K562 (cell line): ENCODE results near the gene TECPR1. TPM values are rescaled to one million over a fixed set of nuclear protein-coding genes. Genes with fewer than 3 reads are reported as not detected.

ENCODE experiments used
- ATAC-seq: fragments of 200-7000 bp; cut with Tn5 transposase; 3 replicates; pipeline ENCODE4 v1.9.1; 2020; ENCODE audit warnings: moderate library complexity
- BruUV-seq: library from RNA; stranded (reverse); fragments of 400-500 nt; replicated peaks from 2 replicates; lab custom pipeline; 2021; lab: Mats Ljungman, UMichigan
- CTCF ChIA-PET: fragments of 300-600 bp; formaldehyde crosslinking; extraction: SDS; loops from one replicate; lab custom pipeline; 2021; ENCODE audit warnings: low intra/inter-chr PET ratio; lab: Yijun Ruan, JAX
- POLR2A ChIA-PET: fragments of 300-600, 350-650 bp; sonication (Branson Sonifier 250); formaldehyde crosslinking; extraction: SDS; loops from one replicate; lab custom pipeline; 2021; ENCODE audit warnings: antibody characterized with exemption, inconsistent platforms; lab: Yijun Ruan, JAX
- DNase-seq, 4 experiments: peaks; one replicate each; pipeline versions ENCODE4 v3.0.0 to v3.0.0-alpha.2; 2011 to 2018; ENCODE audit warnings: low spot score in 3 of 4, mixed read lengths in 3 of 4; ENCODE audit errors: extremely low read depth in 1 of 4
- FAIRE-seq: peaks from 2 replicates; lab custom pipeline; 2011; peaks lifted over from hg19 to GRCh38; lab: Jason Lieb, UNC
- H2AFZ ChIP-seq: 2 replicates; pipeline ENCODE4 v1.6.0; 2011; ENCODE audit warnings: low read depth, low read length, control low read depth, inconsistent platforms
- H3K27ac ChIP-seq: fragments of 200-600 bp; 3 replicates; pipeline ENCODE4 v1.8.0; 2011; ENCODE audit warnings: low read depth, mild to moderate bottlenecking, control low read depth, inconsistent platforms, low read length, moderate library complexity, mixed read lengths; ENCODE audit errors: extremely low read depth
- H3K27me3 ChIP-seq, 2 experiments: fragments of 300-600 bp in 1 of 2; 2 replicates in 1 of 2; 3 replicates in 1 of 2; pipeline versions ENCODE4 v1.6.0 to v1.8.0; 2011; ENCODE audit warnings: inconsistent platforms in 2 of 2, low read length in 2 of 2, mild to moderate bottlenecking in 1 of 2, mixed read lengths in 1 of 2, moderate library complexity in 1 of 2; ENCODE audit not compliant: control insufficient read depth in 2 of 2, insufficient read depth in 2 of 2
- H3K36me3 ChIP-seq: fragments of 300-600 bp; 3 replicates; pipeline ENCODE4 v1.8.0; 2011; ENCODE audit warnings: mild to moderate bottlenecking, low read length, inconsistent platforms; ENCODE audit not compliant: control insufficient read depth, insufficient read depth
- H3K4me1 ChIP-seq, 2 experiments: fragments of 200-600 bp in 1 of 2; replicated peaks in 1 of 2; 2 replicates in 1 of 2; 3 replicates in 1 of 2; pipeline versions ENCODE4 v1.5.1 to v1.8.0; 2011; ENCODE audit warnings: inconsistent platforms in 2 of 2, low read length in 2 of 2, mild to moderate bottlenecking in 1 of 2, mixed read lengths in 1 of 2, moderate library complexity in 1 of 2; ENCODE audit not compliant: control insufficient read depth in 2 of 2, insufficient read depth in 2 of 2
- H3K4me2 ChIP-seq: 2 replicates; pipeline ENCODE4 v1.6.1; 2011; ENCODE audit warnings: low read length, control low read depth, inconsistent platforms, mixed read lengths; ENCODE audit not compliant: insufficient read depth
- H3K4me3 ChIP-seq: fragments of 200-600 bp; sonication (generic), shearing (Covaris generic); 2 replicates; pipeline ENCODE4 v1.5.1; 2016; ENCODE audit warnings: control low read depth, inconsistent platforms
- H3K79me2 ChIP-seq: fragments of 200-600 bp; 3 replicates; pipeline ENCODE4 v1.8.0; 2011; ENCODE audit warnings: low read length, inconsistent platforms; ENCODE audit not compliant: control insufficient read depth, insufficient read depth
- H3K9ac ChIP-seq, 2 experiments: 2 replicates each; pipeline versions ENCODE4 v1.6.0 to v1.6.1; 2011; ENCODE audit warnings: low read depth in 2 of 2, low read length in 2 of 2, control low read depth in 1 of 2, inconsistent platforms in 1 of 2, mild to moderate bottlenecking in 1 of 2, mixed read lengths in 1 of 2; ENCODE audit not compliant: insufficient read depth in 1 of 2
- H3K9me1 ChIP-seq: one replicate; pipeline ENCODE4 v1.6.0; 2011; ENCODE audit warnings: inconsistent platforms, mild to moderate bottlenecking, low read length, moderate library complexity; ENCODE audit not compliant: control insufficient read depth, insufficient read depth
- H3K9me3 ChIP-seq: replicated peaks from 2 replicates; pipeline ENCODE4 v1.5.1; 2011; ENCODE audit warnings: low read depth, low read length, inconsistent platforms; ENCODE audit not compliant: control insufficient read depth, insufficient read depth
- H4K20me1 ChIP-seq: replicated peaks from 2 replicates; pipeline ENCODE4 v1.6.1; 2011; ENCODE audit warnings: low read length, inconsistent platforms, mixed read lengths; ENCODE audit not compliant: control insufficient read depth, insufficient read depth
- BRF1 ChIP-seq: IDR thresholded peaks from 3 replicates; pipeline ENCODE4 v1.6.1; 2011; ENCODE audit warnings: borderline replicate concordance, mild to moderate bottlenecking; ENCODE audit not compliant: insufficient read length; ENCODE audit errors: extremely low read depth
- ILF3 ChIP-seq: fragments of 450-650 bp; IDR thresholded peaks from 2 replicates; pipeline ENCODE4 v1.6.1; 2018; ENCODE audit warnings: antibody characterized with exemption, mild to moderate bottlenecking, moderate library complexity, borderline replicate concordance
- TAL1 ChIP-seq: fragments of 450-650 bp; IDR thresholded peaks from 2 replicates; pipeline ENCODE4 v1.6.1; 2016; ENCODE audit warnings: mild to moderate bottlenecking
- ZNF274 ChIP-seq: IDR thresholded peaks from 2 replicates; pipeline ENCODE4 v1.6.1; 2011; ENCODE audit warnings: low read depth, mild to moderate bottlenecking, low read length, moderate library complexity, borderline replicate concordance
- ZNF561 ChIP-seq: fragments of 450-650 bp; formaldehyde crosslinking; conservative IDR thresholded peaks from 2 replicates; pipeline ENCODE4 v1.4.0; 2020; ENCODE audit warnings: mild to moderate bottlenecking, moderate library complexity
- ZNF586 ChIP-seq: fragments of 450-650 bp; formaldehyde crosslinking; conservative IDR thresholded peaks from 2 replicates; pipeline ENCODE4 v1.4.0; 2020; ENCODE audit warnings: mild to moderate bottlenecking, moderate library complexity
- ZNF75A ChIP-seq: fragments of 450-650 bp; formaldehyde crosslinking; IDR thresholded peaks from 2 replicates; pipeline ENCODE4 v1.4.0; 2020; ENCODE audit warnings: mild to moderate bottlenecking
- WGBS: fragments of 100-300 bp; shearing (Covaris generic); methylation state at CpG from one replicate; pipeline ENCODE4 v1.1.6; 2016; ENCODE audit warnings: low coverage, mixed read lengths; ENCODE audit not compliant: insufficient coverage; ENCODE audit errors: missing lambda C conversion rate; 5-methylcytosine and 5-hydroxymethylcytosine counted together
- in situ Hi-C: fragments of 300-500 bp; cut with MboI; formaldehyde crosslinking; loops from 4 replicates; pipeline ENCODE4 v1.15.0; 2018; ENCODE audit warnings: inconsistent platforms, mixed read lengths
- intact Hi-C: fragments of 100-400 bp; cut with micrococcal nuclease; formaldehyde crosslinking; loops from 2 replicates; pipeline ENCODE4 v1.14.2; 2022
- polyA plus RNA-seq, 8 experiments: library from polyadenylated mRNA; depleted of rRNA in 4 of 8; stranded (reverse) in 5 of 8; unstranded in 3 of 8; fragments of >200 nt; fragmentation: Nextera tagmentation in 2 of 8; fragmentation: Illumina TruSeq in 1 of 8; extraction: Ambion mirVana in 2 of 8; extraction: Trizol in 1 of 8; gene quantifications; 2 replicates each; pipeline versions ENCODE4 v1.2.1 to v1.2.3, GENCODE V29; 2011 to 2014; ENCODE audit warnings: inconsistent platforms in 1 of 8, missing spikeins in 1 of 8
- total RNA-seq, 7 experiments: library from RNA; depleted of rRNA in 6 of 7; stranded (reverse); fragments of >200 nt in 6 of 7; fragmentation: Illumina TruSeq in 2 of 7; extraction: Trizol in 2 of 7; gene quantifications; 2 replicates each; pipeline versions ENCODE4 v1.2.1 to v1.2.3, GENCODE V29; 2011 to 2021; ENCODE audit warnings: low replicate concordance in 1 of 7
- TF ChIP-seq, protein P1 (sequence below): fragments of 450-650 bp; conservative IDR thresholded peaks from 2 replicates; pipeline ENCODE4 v1.6.1; 2016; ENCODE audit warnings: missing genetic modification characterization, low read depth, mild to moderate bottlenecking, control low read depth, missing compliant biosample characterization
- TF ChIP-seq, protein P2 (sequence below): sonication (generic); formaldehyde crosslinking; IDR thresholded peaks from 2 replicates; pipeline ENCODE4 v1.8.1; 2023; ENCODE audit warnings: mild to moderate bottlenecking, missing genetic modification reagents, moderate library complexity
- TF ChIP-seq, protein P3 (sequence below): fragments of 250-450 bp; sonication (Bioruptor Pico); IDR thresholded peaks from 2 replicates; pipeline ENCODE4 v1.5.0; 2022; ENCODE audit warnings: mild to moderate bottlenecking
- TF ChIP-seq, protein P4 (sequence below): sonication (generic); formaldehyde crosslinking; IDR thresholded peaks from 2 replicates; pipeline ENCODE4 v1.8.0; 2023; ENCODE audit warnings: missing genetic modification reagents, mild to moderate bottlenecking, borderline replicate concordance

The TECPR1 gene
- total and polyA plus RNA-seq, 9 of the 15 experiments (the other 6 are each of a cell fraction or from before 2014, with no cell fraction given) = 0.17 to 15.0 (median 2.2) TPM

DNA sequence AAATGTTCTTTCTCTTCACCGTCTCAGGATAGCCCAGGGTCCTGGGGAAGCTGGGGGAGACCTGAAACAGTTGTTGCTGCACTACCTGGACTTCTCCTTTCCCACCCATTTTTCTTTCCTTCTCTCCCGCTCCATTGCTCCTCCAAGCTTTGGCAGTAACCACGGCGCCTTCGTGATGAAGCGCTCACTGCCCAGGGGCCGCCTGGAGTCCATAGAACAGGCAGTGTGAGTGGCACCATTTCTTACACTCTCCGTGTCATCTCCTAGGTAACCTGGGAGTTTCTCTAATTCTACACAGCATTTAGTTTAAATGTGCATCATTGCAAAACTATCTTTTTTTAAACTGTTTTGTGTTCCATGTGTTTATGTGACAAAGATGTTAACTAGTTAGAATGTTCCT, 81.1 kb downstream of the TECPR1 start:
- no peak for FAIRE-seq
- no peaks in the 10 kb centered on the region for H3K79me2 ChIP-seq
- 86% methylated on average over 8 of the region's 8 CpGs for WGBS
- no peak overlapping the region for H2AFZ ChIP-seq
- H3K27ac ChIP-seq = no peak overlapping the region
- BruUV-seq = no TSS peak
- intact Hi-C loops (no loop called here), in situ Hi-C loops (loop anchor here (5.0 kb wide), 1 partner anchor 149 kb away; no protein-coding TSS in a partner anchor)
- CTCF ChIA-PET = no interaction called here
- no peaks in the 10 kb centered on the region for H3K9me3 ChIP-seq
- no peak for DNase-seq
- H3K4me2 ChIP-seq = no peak overlapping the region
- H4K20me1 ChIP-seq = peaks cover 20% of the 10 kb centered on the region; the same call in 1 of the 2 replicates
- no peak for ATAC-seq
- no peaks in the 10 kb centered on the region for H3K27me3 ChIP-seq
- H3K4me3 ChIP-seq = no peak overlapping the region
- POLR2A ChIA-PET = no interaction called here
- H3K36me3 ChIP-seq = peaks cover 33% of the 10 kb centered on the region
- peaks cover 14 to 21% of the 10 kb centered on the region in 2 experiments for H3K4me1 ChIP-seq
- peaks cover 13% of the 10 kb centered on the region for H3K9me1 ChIP-seq
- H3K9ac ChIP-seq = no peak overlapping the region
- no peak for TF ChIP-seq ZNF561 (CRISPR knock-in tag)
- TF ChIP-seq ILF3 = no peak
- TF ChIP-seq BRF1 = no peak
- no peak for TF ChIP-seq TAL1
- TF ChIP-seq, protein P1, sequence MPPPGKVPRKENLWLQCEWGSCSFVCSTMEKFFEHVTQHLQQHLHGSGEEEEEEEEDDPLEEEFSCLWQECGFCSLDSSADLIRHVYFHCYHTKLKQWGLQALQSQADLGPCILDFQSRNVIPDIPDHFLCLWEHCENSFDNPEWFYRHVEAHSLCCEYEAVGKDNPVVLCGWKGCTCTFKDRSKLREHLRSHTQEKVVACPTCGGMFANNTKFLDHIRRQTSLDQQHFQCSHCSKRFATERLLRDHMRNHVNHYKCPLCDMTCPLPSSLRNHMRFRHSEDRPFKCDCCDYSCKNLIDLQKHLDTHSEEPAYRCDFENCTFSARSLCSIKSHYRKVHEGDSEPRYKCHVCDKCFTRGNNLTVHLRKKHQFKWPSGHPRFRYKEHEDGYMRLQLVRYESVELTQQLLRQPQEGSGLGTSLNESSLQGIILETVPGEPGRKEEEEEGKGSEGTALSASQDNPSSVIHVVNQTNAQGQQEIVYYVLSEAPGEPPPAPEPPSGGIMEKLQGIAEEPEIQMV (tag) = no peak
- TF ChIP-seq ZNF274 = no peak
- TF ChIP-seq ZNF586 = no peak
- TF ChIP-seq, protein P2, sequence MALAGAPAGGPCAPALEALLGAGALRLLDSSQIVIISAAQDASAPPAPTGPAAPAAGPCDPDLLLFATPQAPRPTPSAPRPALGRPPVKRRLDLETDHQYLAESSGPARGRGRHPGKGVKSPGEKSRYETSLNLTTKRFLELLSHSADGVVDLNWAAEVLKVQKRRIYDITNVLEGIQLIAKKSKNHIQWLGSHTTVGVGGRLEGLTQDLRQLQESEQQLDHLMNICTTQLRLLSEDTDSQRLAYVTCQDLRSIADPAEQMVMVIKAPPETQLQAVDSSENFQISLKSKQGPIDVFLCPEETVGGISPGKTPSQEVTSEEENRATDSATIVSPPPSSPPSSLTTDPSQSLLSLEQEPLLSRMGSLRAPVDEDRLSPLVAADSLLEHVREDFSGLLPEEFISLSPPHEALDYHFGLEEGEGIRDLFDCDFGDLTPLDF (CRISPR knock-in tag) = no peak
- TF ChIP-seq, protein P3, sequence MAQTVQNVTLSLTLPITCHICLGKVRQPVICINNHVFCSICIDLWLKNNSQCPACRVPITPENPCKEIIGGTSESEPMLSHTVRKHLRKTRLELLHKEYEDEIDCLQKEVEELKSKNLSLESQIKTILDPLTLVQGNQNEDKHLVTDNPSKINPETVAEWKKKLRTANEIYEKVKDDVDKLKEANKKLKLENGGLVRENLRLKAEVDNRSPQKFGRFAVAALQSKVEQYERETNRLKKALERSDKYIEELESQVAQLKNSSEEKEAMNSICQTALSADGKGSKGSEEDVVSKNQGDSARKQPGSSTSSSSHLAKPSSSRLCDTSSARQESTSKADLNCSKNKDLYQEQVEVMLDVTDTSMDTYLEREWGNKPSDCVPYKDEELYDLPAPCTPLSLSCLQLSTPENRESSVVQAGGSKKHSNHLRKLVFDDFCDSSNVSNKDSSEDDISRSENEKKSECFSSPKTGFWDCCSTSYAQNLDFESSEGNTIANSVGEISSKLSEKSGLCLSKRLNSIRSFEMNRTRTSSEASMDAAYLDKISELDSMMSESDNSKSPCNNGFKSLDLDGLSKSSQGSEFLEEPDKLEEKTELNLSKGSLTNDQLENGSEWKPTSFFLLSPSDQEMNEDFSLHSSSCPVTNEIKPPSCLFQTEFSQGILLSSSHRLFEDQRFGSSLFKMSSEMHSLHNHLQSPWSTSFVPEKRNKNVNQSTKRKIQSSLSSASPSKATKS (CRISPR knock-in tag) = no peak
- TF ChIP-seq, protein P4, sequence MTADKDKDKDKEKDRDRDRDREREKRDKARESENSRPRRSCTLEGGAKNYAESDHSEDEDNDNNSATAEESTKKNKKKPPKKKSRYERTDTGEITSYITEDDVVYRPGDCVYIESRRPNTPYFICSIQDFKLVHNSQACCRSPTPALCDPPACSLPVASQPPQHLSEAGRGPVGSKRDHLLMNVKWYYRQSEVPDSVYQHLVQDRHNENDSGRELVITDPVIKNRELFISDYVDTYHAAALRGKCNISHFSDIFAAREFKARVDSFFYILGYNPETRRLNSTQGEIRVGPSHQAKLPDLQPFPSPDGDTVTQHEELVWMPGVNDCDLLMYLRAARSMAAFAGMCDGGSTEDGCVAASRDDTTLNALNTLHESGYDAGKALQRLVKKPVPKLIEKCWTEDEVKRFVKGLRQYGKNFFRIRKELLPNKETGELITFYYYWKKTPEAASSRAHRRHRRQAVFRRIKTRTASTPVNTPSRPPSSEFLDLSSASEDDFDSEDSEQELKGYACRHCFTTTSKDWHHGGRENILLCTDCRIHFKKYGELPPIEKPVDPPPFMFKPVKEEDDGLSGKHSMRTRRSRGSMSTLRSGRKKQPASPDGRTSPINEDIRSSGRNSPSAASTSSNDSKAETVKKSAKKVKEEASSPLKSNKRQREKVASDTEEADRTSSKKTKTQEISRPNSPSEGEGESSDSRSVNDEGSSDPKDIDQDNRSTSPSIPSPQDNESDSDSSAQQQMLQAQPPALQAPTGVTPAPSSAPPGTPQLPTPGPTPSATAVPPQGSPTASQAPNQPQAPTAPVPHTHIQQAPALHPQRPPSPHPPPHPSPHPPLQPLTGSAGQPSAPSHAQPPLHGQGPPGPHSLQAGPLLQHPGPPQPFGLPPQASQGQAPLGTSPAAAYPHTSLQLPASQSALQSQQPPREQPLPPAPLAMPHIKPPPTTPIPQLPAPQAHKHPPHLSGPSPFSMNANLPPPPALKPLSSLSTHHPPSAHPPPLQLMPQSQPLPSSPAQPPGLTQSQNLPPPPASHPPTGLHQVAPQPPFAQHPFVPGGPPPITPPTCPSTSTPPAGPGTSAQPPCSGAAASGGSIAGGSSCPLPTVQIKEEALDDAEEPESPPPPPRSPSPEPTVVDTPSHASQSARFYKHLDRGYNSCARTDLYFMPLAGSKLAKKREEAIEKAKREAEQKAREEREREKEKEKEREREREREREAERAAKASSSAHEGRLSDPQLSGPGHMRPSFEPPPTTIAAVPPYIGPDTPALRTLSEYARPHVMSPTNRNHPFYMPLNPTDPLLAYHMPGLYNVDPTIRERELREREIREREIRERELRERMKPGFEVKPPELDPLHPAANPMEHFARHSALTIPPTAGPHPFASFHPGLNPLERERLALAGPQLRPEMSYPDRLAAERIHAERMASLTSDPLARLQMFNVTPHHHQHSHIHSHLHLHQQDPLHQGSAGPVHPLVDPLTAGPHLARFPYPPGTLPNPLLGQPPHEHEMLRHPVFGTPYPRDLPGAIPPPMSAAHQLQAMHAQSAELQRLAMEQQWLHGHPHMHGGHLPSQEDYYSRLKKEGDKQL (CRISPR knock-in tag) = no peak
- TF ChIP-seq ZNF75A (CRISPR knock-in tag) = no peak
